Tibial nerve (tissue), 3 donors: Measurements from ENCODE around the gene AOPEP.

Source experiments
- CTCF ChIP-seq, 5 experiments: fragments of 200-600 bp in 3 of 5; fragments of 450-650 bp in 2 of 5; sonication (generic) in 3 of 5; IDR thresholded peaks; one replicate each; pipeline ENCODE4 v1.5.1; 2016 to 2019; ENCODE audit warnings: antibody characterized with exemption in 5 of 5, mild to moderate bottlenecking in 3 of 5, moderate library complexity in 2 of 5
- POLR2A ChIP-seq, 2 donors: fragments of 450-650 bp; IDR thresholded peaks; one replicate each; pipeline ENCODE4 v1.6.1; 2017; ENCODE audit warnings: antibody characterized with exemption in 2 of 2, mild to moderate bottlenecking in 2 of 2, moderate library complexity in 2 of 2

- no peak for TF ChIP-seq CTCF (IDR thresholded peaks at IDR 0.05)
- TF ChIP-seq POLR2A (IDR thresholded peaks at IDR 0.05): no peak
Observed at GRCh38 chr9:94997727-94998126, 271.2 kb downstream of the AOPEP start.
